GM18868 (cell line): ENCODE results near the gene SCRN1.
A peak's percentile ranks its signal among the peaks of the same experiment; 100 is the strongest.

Experiments used
- ATAC-seq: cut with Tn5 transposase; IDR thresholded peaks from one replicate; pipeline ENCODE4 v1.9.1; 2021; ENCODE audit warnings: mild to moderate bottlenecking, moderate library complexity; ENCODE audit not compliant: unreplicated experiment

Gene SCRN1

DNA sequence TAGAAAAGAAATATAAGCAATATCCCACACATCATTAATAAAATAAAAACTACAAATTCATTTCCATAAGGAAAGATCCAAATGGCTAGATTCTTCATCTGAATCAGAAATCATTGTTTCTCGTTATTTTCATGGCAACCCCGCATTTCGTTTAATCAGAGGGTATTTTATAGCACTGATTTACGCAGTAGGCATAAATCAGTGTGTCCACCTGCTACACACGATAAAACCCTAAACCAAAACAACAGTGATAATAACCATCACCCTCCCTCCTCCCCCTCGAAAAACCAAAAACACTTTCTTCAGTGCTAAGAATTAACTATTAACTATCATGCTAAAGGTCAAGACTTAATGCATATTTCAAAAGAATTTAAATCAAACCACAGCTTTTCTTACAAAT, 20.4 kb upstream of the SCRN1 start:
- no peak for ATAC-seq

DNA sequence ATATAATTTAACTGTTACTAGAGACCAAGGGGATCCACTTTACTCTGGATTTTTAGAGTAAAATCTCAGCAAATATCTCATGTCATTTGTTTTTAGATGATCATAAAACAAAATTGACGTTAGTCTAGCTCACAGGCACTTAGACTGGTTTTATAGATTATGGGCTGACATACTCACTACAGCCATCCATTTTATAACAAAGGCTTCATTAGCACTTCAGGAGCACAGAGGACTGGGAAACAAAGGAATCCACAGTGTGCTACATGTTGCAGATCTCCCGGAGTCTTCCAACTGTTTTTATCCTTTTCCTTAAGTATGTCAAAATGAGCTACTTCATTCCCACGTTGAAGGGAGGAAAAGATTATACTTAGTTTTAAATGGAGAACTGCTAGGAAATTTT, 15.9 kb upstream of the SCRN1 start:
- ATAC-seq, result no peak

- no peak for ATAC-seq
These were observed 13.5 kb upstream of the SCRN1 start for GRCh38 chr7:30003098-30003497.

DNA sequence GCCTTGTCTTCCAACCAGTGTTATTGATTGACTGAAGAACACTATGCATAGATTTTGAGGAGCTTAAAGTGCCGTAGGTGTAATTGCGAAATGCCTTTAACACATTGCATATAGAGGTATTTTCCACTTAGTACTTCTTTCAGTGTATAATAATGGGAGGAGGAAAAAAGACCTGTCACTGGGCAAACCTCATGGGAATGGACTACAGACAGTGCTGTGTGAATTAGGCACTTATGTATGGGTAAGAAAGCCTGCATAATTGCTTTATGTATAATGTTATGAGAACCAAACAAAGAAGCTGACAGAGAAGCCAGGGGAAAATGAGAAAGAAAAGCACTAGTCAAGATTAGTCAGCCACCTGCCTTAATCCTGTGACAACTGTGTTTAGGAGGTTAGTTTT, 12.4 kb upstream of the SCRN1 start:
- no peak for ATAC-seq

DNA sequence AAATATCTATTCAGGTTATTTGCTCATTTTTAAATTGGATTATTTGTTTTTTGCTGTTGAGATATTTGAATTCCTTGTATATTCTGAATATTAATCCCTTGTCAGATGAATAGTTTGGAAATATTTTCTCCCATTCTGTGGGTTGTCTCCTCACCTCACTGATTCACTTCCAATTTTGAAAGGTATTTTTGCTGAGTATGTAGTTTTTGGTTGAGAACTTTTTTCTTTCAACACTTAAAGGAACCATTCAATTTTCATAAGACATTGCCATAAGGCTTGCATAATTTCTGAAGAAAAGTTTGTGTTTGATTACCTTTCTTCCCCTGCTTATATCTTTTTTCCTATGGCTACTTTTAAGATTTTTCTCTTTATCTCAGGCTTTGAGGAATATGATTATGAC, 8.9 kb upstream of the SCRN1 start:
- ATAC-seq, result no peak

- ATAC-seq, result no peak
These were observed 6.7 kb upstream of the SCRN1 start for GRCh38 chr7:29996321-29996720.

GRCh38 chr7:29995652-29996051, 6.1 kb upstream of the SCRN1 start:
- ATAC-seq, result no peak

DNA sequence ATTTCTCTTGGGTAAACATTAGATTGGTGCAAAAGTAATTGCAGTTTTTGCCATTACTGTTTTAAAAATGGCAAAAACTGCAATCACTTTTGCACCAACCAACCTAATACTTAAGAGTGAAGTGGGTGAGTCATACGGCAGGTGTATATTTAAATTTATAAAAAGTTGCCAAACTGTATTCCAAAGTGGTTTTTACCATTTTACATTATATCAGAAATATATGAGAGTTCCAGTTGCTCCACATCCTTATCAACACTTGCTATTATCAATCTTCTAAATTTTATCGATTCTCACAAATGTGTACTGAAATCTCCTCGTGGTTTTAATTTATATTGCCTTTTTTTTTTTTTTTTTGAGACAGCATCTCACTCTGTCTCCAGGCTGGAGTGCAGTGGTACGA, 3.5 kb upstream of the SCRN1 start:
- no peak for ATAC-seq

- no peak for ATAC-seq
These were observed 2.3 kb upstream of the SCRN1 start for GRCh38 chr7:29991937-29992336.

GRCh38 chr7:29990931-29991330, 1.3 kb upstream of the SCRN1 start:
- no peak for ATAC-seq

- ATAC-seq, result peak; percentile 27
These were observed 961 bp downstream of the SCRN1 start for GRCh38 chr7:29988424-29989256.

GRCh38 chr7:29987811-29988317, 1.7 kb downstream of the SCRN1 start:
- no peak for ATAC-seq

- no peak for ATAC-seq
These were observed 2.5 kb downstream of the SCRN1 start for GRCh38 chr7:29987083-29987482.

GRCh38 chr7:29980151-29980550, 9.4 kb downstream of the SCRN1 start:
- no peak for ATAC-seq

DNA sequence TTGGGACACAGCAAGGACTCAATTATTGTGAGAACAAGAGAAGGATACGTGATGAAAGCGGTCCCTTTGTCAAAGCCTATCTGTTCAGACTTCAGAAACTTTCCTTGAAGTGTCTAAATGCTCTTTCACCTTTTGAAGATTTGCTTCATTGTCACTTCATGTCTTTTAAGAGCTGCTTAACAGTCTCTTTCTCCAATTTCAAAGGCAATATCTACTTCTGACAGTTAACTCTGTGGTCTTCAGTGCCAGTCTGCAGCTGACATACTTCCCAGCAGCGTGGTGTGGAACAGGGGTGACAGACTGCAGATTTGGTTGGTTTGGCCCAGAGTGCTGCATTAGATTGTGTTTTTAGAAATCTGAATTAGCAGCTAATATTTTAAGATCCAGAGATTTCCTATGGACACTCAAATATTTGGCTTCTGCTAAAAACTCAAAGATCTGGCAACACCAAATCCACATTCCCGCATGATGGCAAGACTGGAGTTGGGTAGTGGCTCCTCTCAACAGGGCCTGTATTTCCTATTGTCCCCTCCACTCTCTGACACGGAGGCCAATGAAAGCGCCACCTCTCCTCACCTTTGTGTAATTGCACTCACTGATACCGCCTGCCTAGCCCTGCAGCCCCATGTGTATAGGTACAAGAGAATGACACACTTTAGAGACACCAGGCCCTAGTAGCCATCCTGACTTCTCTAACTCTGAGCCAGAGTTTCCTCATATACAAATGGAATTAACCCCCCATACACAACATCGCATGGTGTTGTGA, 11.5 kb downstream of the SCRN1 start:
- ATAC-seq, result no peak

DNA sequence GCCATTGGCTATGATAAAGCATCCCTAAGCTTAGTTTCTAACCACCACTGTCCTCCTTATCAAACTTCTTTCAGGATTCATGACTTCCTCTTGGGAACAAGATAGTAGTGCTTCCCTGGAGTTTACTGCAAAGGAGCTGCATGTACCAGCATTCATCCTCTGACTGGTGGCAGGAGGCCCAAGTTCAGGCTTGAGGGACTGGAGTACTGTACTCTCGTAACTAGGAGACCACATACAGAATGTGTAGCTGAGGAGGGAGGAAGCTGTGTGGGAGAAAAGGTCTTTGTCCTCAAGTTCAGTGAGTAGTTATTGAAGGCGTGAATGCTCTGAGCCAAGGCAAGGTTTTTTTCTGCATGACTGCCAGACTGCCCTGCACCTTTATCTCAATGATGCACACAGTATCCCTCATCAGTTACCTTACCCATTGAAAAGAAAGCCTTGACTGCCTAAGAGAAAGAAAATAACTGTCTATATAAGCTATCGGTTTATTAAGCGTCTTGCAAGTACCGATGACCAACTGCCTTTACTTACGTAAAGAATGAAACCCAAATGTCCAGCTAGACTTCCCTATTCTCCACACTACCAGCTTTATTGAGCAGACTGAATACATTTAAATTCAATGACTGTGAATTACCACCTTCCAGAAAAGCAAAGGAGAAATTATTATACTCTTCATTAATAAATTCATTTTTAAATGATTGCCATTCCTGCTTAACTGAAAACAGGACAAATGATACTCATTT, 12.8 kb downstream of the SCRN1 start:
- no peak for ATAC-seq

DNA sequence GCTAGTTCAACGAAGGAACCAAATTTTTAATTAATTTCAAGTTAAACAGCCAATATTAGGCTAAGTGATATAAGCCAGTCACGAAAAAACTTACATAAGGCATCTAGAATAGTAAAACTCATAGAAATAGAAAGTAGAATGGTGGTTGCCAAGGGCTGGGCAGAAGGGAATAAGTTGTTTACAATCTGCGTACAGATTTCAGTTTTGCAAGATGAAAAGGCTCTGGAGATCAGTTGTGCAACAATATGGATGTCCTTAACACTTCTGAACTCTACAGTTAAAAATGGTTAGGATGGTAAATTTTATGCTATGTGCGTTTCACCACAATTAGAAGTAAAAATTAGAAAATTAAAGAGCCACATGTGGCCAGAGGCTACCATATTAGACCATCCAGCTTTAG, 13.3 kb downstream of the SCRN1 start:
- no peak for ATAC-seq

GRCh38 chr7:29975561-29975960, 14.0 kb downstream of the SCRN1 start:
- no peak for ATAC-seq

DNA sequence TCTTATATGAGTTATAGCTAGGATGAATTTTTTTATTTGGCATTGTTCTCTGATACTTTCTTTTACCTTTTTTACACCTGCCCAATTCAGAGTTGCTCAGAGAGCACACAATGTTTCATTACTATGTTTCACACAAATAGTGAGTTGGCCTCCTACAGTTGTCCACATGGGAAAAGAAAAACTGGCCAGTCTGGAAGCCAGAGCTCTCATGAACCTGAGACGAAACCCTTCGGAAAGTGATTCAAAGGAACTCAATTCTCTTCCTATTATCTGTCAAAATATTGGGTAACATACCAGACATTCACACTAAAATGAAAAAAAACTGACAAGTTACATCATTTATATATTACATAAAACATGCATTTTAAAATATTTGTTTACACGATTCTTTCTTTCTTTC, 15.3 kb downstream of the SCRN1 start:
- no peak for ATAC-seq

GRCh38 chr7:29972315-29972669, 17.3 kb downstream of the SCRN1 start:
- ATAC-seq, result no peak

GRCh38 chr7:29971566-29972314, 17.9 kb downstream of the SCRN1 start:
- ATAC-seq, result no peak
